H1 (cell line): ENCODE data around the gene GLTPD2. TPM values are rescaled to one million over a fixed set of nuclear protein-coding genes. Genes with fewer than 3 reads are reported as not detected.

Experiments
- CTCF ChIA-PET: fragments of 300-600 bp; sonication (Branson Sonifier 250); formaldehyde crosslinking; loops from one replicate; lab custom pipeline; 2021; ENCODE audit not compliant: partially characterized antibody; lab: Charles Lee
- POLR2A ChIA-PET: fragments of 300-600 bp; sonication (Branson Sonifier 250); formaldehyde crosslinking; loops from one replicate; lab custom pipeline; 2021; ENCODE audit warnings: inconsistent platforms; ENCODE audit not compliant: partially characterized antibody; lab: Charles Lee
- DNase-seq, 2 experiments: peaks; one replicate each; pipeline versions ENCODE4 v3.0.0 to v3.0.0-alpha.2; 2010 to 2022; ENCODE audit warnings: low spot score in 2 of 2, low read depth in 1 of 2, mixed read lengths in 1 of 2
- FAIRE-seq: peaks from 2 replicates; lab custom pipeline; 2011; peaks lifted over from hg19 to GRCh38; lab: Jason Lieb, UNC
- H2AFZ ChIP-seq: 2 replicates; pipeline ENCODE4 v1.8.1; 2012; ENCODE audit warnings: low read length, inconsistent platforms
- H2AK5ac ChIP-seq: 2 replicates; pipeline ENCODE4 v1.6.1; 2013; ENCODE audit warnings: low read depth, low read length
- H2BK120ac ChIP-seq: replicated peaks from 2 replicates; pipeline ENCODE3; 2013; ENCODE audit warnings: low read depth, low read length, inconsistent platforms
- H2BK12ac ChIP-seq: 2 replicates; pipeline ENCODE4 v1.6.1; 2013; ENCODE audit warnings: low read depth, low read length
- H2BK15ac ChIP-seq: 2 replicates; pipeline ENCODE4 v1.6.1; 2013; ENCODE audit warnings: low read length
- H2BK20ac ChIP-seq: 2 replicates; pipeline ENCODE4 v1.6.1; 2013; ENCODE audit warnings: low read length
- H2BK5ac ChIP-seq: 2 replicates; pipeline ENCODE4 v1.6.1; 2013; ENCODE audit warnings: low read depth, low read length
- H3K14ac ChIP-seq: 2 replicates; pipeline ENCODE4 v1.6.1; 2013; ENCODE audit warnings: inconsistent platforms; ENCODE audit not compliant: insufficient read length
- H3K18ac ChIP-seq: 2 replicates; pipeline ENCODE4 v1.6.1; 2013; ENCODE audit warnings: low read length; ENCODE audit errors: extremely low read depth
- H3K23ac ChIP-seq: 2 replicates; pipeline ENCODE4 v1.6.1; 2013; ENCODE audit warnings: inconsistent platforms; ENCODE audit not compliant: insufficient read length
- H3K23me2 ChIP-seq: 2 replicates; pipeline ENCODE4 v1.6.1; 2013; ENCODE audit warnings: low read depth, low read length
- H3K27ac ChIP-seq: 2 replicates; pipeline ENCODE4 v1.6.1; 2011; ENCODE audit warnings: low read depth, low read length, inconsistent platforms
- H3K27me3 ChIP-seq, 4 experiments: replicated peaks in 1 of 4; 1 replicate in 1 of 4; 2 replicates in 3 of 4; pipeline versions ENCODE4 v1.6.1 to v1.8.1; 2011 to 2013; ENCODE audit warnings: low read length in 3 of 4, mild to moderate bottlenecking in 3 of 4, inconsistent platforms in 2 of 4, mixed read lengths in 2 of 4, moderate library complexity in 1 of 4; ENCODE audit not compliant: control insufficient read depth in 3 of 4, insufficient read depth in 3 of 4; ENCODE audit errors: extremely low read depth in 1 of 4
- H3K36me3 ChIP-seq, 4 experiments: 2 replicates each; pipeline versions ENCODE4 v1.6.1 to v1.8.1; 2011 to 2013; ENCODE audit warnings: mild to moderate bottlenecking in 4 of 4, low read length in 3 of 4, moderate library complexity in 2 of 4, control low read depth in 1 of 4, inconsistent platforms in 1 of 4; ENCODE audit not compliant: insufficient read depth in 4 of 4, control insufficient read depth in 2 of 4
- H3K4ac ChIP-seq: replicated peaks from 2 replicates; pipeline ENCODE3; 2013; ENCODE audit warnings: low read length, low read depth, mixed read lengths, inconsistent platforms; ENCODE audit not compliant: insufficient read length
- H3K4me1 ChIP-seq, 4 experiments: replicated peaks in 1 of 4; 1 replicate in 1 of 4; 2 replicates in 3 of 4; pipeline versions ENCODE4 v1.6.1 to v1.8.1; 2011 to 2013; ENCODE audit warnings: low read length in 3 of 4, inconsistent platforms in 2 of 4, mixed read lengths in 1 of 4; ENCODE audit not compliant: insufficient read depth in 4 of 4, control insufficient read depth in 3 of 4
- H3K4me2 ChIP-seq, 2 experiments: 2 replicates each; pipeline versions ENCODE4 v1.6.1 to v1.8.1; 2011 to 2013; ENCODE audit warnings: low read depth in 2 of 2, low read length in 2 of 2, control low read depth in 1 of 2, inconsistent platforms in 1 of 2, mild to moderate bottlenecking in 1 of 2; ENCODE audit not compliant: insufficient read depth in 1 of 2
- H3K4me3 ChIP-seq, 4 experiments: fragments of 200-600, 300-600 bp in 1 of 4; sonication (generic), shearing (Covaris generic), sonication (Bioruptor Twin) in 1 of 4; 2 replicates each; pipeline versions ENCODE4 v1.5.1 to v1.8.1; 2011 to 2016; ENCODE audit warnings: low read length in 4 of 4, low read depth in 3 of 4, control low read depth in 2 of 4, inconsistent platforms in 2 of 4, mild to moderate bottlenecking in 2 of 4, mixed read lengths in 1 of 4, moderate library complexity in 1 of 4; ENCODE audit not compliant: insufficient read depth in 2 of 4; ENCODE audit errors: extremely low read depth in 1 of 4
- H3K56ac ChIP-seq: replicated peaks from 2 replicates; pipeline ENCODE3; 2013; ENCODE audit warnings: low read depth, mild to moderate bottlenecking, mixed read lengths, low read length, inconsistent platforms; ENCODE audit not compliant: insufficient read length
- H3K79me1 ChIP-seq: 2 replicates; pipeline ENCODE4 v1.6.1; 2013; ENCODE audit warnings: low read depth, low read length, control low read depth
- H3K79me2 ChIP-seq, 2 experiments: 2 replicates each; pipeline versions ENCODE4 v1.6.1 to v1.8.1; 2012 to 2013; ENCODE audit warnings: low read length in 2 of 2, mild to moderate bottlenecking in 2 of 2, inconsistent platforms in 1 of 2; ENCODE audit not compliant: insufficient read depth in 2 of 2, control insufficient read depth in 1 of 2
- H3K9ac ChIP-seq, 4 experiments: replicated peaks in 1 of 4; 1 replicate in 1 of 4; 2 replicates in 3 of 4; pipeline versions ENCODE4 v1.6.1 to v1.8.1; 2011 to 2013; ENCODE audit warnings: low read depth in 3 of 4, low read length in 3 of 4, control low read depth in 2 of 4, mild to moderate bottlenecking in 2 of 4, moderate library complexity in 2 of 4, inconsistent platforms in 1 of 4; ENCODE audit errors: extremely low read depth in 1 of 4
- H3K9me3 ChIP-seq, 2 experiments: 2 replicates each; pipeline versions ENCODE4 v1.6.1 to v1.8.1; 2012 to 2013; ENCODE audit warnings: mild to moderate bottlenecking in 2 of 2, moderate library complexity in 2 of 2, control low read depth in 1 of 2, inconsistent platforms in 1 of 2, low read depth in 1 of 2, low read length in 1 of 2, mixed read lengths in 1 of 2; ENCODE audit not compliant: insufficient read depth in 2 of 2
- H4K20me1 ChIP-seq, 2 experiments: replicated peaks in 1 of 2; 2 replicates each; pipeline versions ENCODE3 to v1.8.1; 2011 to 2013; ENCODE audit warnings: inconsistent platforms in 2 of 2, low read length in 2 of 2, mild to moderate bottlenecking in 1 of 2; ENCODE audit not compliant: insufficient read depth in 2 of 2, control insufficient read depth in 1 of 2
- H4K5ac ChIP-seq: 2 replicates; pipeline ENCODE4 v1.6.1; 2013; ENCODE audit warnings: low read length, low read depth, mixed read lengths, inconsistent platforms; ENCODE audit not compliant: insufficient read length
- H4K8ac ChIP-seq: 2 replicates; pipeline ENCODE4 v1.8.0; 2013; ENCODE audit warnings: mild to moderate bottlenecking, moderate library complexity, low read length, inconsistent platforms; ENCODE audit not compliant: insufficient read depth; ENCODE audit errors: extremely low read depth
- H4K91ac ChIP-seq: replicated peaks from 2 replicates; pipeline ENCODE3; 2013; ENCODE audit warnings: low read length, mixed read lengths, inconsistent platforms; ENCODE audit not compliant: insufficient read length
- ATF2 ChIP-seq: IDR thresholded peaks from 2 replicates; pipeline ENCODE4 v1.6.1; 2012; ENCODE audit warnings: low read length, inconsistent platforms
- BACH1 ChIP-seq: IDR thresholded peaks from 2 replicates; pipeline ENCODE4 v1.6.1; 2012; ENCODE audit warnings: low read length, improper control_type of control experiment
- CREB1 ChIP-seq: IDR thresholded peaks from 2 replicates; pipeline ENCODE4 v1.6.1; 2012; ENCODE audit warnings: inconsistent platforms
- CTBP2 ChIP-seq: IDR thresholded peaks from 2 replicates; pipeline ENCODE4 v1.7.0; 2011; ENCODE audit warnings: borderline replicate concordance, mild to moderate bottlenecking, moderate library complexity, mixed read lengths, low read length; ENCODE audit not compliant: insufficient read depth, insufficient read length
- EGR1 ChIP-seq: IDR thresholded peaks from 2 replicates; pipeline ENCODE4 v1.6.1; 2011; ENCODE audit warnings: low read depth, low read length, borderline replicate concordance
- GTF2F1 ChIP-seq: IDR thresholded peaks from 2 replicates; pipeline ENCODE4 v1.6.1; 2012; ENCODE audit warnings: low read depth, low read length, improper control_type of control experiment, borderline replicate concordance
- POU5F1 ChIP-seq: IDR thresholded peaks from 2 replicates; pipeline ENCODE4 v1.6.1; 2011; ENCODE audit warnings: low read depth, mild to moderate bottlenecking, low read length, moderate library complexity
- RNF2 ChIP-seq: fragments of 200-900, 300-1000 bp; sonication (generic); IDR thresholded peaks from 2 replicates; pipeline ENCODE4 v1.7.1; 2016; ENCODE audit warnings: borderline replicate concordance, low read depth, mild to moderate bottlenecking, antibody characterized with exemption, low read length; ENCODE audit not compliant: poor library complexity, severe bottlenecking; ENCODE audit errors: missing control alignments
- SAP30 ChIP-seq: fragments of 300-600 bp; sonication (generic); IDR thresholded peaks from 2 replicates; pipeline ENCODE4 v1.7.1; 2012; ENCODE audit warnings: low read length, moderate library complexity, mild to moderate bottlenecking, inconsistent platforms; ENCODE audit not compliant: insufficient read depth, insufficient replicate concordance
- SP4 ChIP-seq: IDR thresholded peaks from 2 replicates; pipeline ENCODE4 v1.6.1; 2012; ENCODE audit warnings: low read length, inconsistent platforms
- TAF1 ChIP-seq: IDR thresholded peaks from 2 replicates; pipeline ENCODE4 v1.6.1; 2011; ENCODE audit warnings: mild to moderate bottlenecking, low read depth, low read length
- TEAD4 ChIP-seq: IDR thresholded peaks from 2 replicates; pipeline ENCODE4 v1.6.1; 2012; ENCODE audit warnings: low read depth, low read length, inconsistent platforms, mixed read lengths
- ZNF274 ChIP-seq: IDR thresholded peaks from 2 replicates; pipeline ENCODE4 v1.7.0; 2012; ENCODE audit warnings: low read length, borderline replicate concordance; ENCODE audit errors: extremely low read depth
- WGBS, 2 experiments: shearing (Covaris generic) in 1 of 2; methylation state at CpG; one replicate each; pipeline versions ENCODE4 v1.1.6 to v1.1.7; 2013 to 2015; ENCODE audit warnings: low lambda C conversion rate in 2 of 2, mixed read lengths in 2 of 2, inconsistent platforms in 1 of 2, low coverage in 1 of 2, missing lambda C conversion rate in 1 of 2; ENCODE audit not compliant: insufficient replicate concordance in 2 of 2, insufficient coverage in 1 of 2, insufficient read length in 1 of 2; ENCODE audit errors: extremely low coverage in 1 of 2, missing lambda C conversion rate in 1 of 2; 5-methylcytosine and 5-hydroxymethylcytosine counted together
- polyA plus RNA-seq, 7 experiments: library from polyadenylated mRNA; depleted of rRNA in 3 of 7; stranded (reverse) in 5 of 7; unstranded in 2 of 7; fragments of >200 nt in 5 of 7; fragments of 200-250 nt in 2 of 7; gene quantifications; 1 replicate in 5 of 7; 2 replicates in 1 of 7; 4 replicates in 1 of 7; pipeline versions ENCODE4 v1.2.1 to v1.2.3, GENCODE V29; 2011 to 2013; ENCODE audit warnings: missing spikeins in 2 of 7, mixed read lengths in 2 of 7
- total RNA-seq: library from RNA; stranded (reverse); fragmentation: NEBNext Ultra II Directional; extraction: Animal tissue kit (Norgen Biotek cat#: 25700); gene quantifications from 2 replicates; pipeline ENCODE4 v1.2.1, GENCODE V29; 2021

The GLTPD2 gene
- total and polyA plus RNA-seq, 2 of the 8 experiments (the other 6 are each of a cell fraction or from before 2014, with no cell fraction given): not detected

DNA sequence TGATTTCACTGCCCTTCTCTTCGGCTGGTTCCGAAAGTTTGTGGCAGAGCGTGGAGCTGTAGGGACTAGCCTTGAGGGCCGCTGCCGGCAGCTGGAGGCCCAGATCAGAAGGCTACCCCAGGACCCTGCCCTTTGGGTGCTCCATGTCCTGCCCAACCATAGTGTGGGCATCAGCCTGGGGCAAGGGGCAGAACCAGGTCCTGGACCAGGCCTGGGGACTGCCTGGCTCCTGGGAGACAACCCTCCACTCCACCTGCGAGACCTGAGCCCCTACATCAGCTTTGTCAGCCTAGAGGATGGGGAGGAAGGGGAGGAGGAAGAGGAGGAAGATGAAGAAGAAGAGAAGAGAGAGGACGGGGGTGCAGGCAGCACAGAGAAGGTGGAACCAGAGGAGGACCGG is 48.2 kb upstream of the GLTPD2 start:
- H2BK5ac ChIP-seq: no peak overlapping the region
- no peak overlapping the region for H3K23ac ChIP-seq
- peaks cover 0 to 10% (median 7%) of the 10 kb centered on the region in 4 experiments; a peak in 5 of 7 replicates for H3K4me1 ChIP-seq
- H3K9ac ChIP-seq: no peak overlapping the region
- H3K9me3 ChIP-seq: no peaks in the 10 kb centered on the region; a peak in 1 of 4 replicates
- H2AFZ ChIP-seq: no peak overlapping the region
- H2BK15ac ChIP-seq: no peak overlapping the region
- CTCF ChIA-PET: no interaction called here
- WGBS, 2 experiments: 92% methylated on average over 7 of the region's 8 CpGs; no CpG with 5 or more reads in 1 of the 2 experiments
- H3K14ac ChIP-seq: no peak overlapping the region
- peaks cover 19% of the 10 kb centered on the region; the same call in 1 of the 2 replicates for H3K23me2 ChIP-seq
- H3K4ac ChIP-seq: no peak overlapping the region
- POLR2A ChIA-PET: no interaction called here
- H3K79me1 ChIP-seq: no peaks in the 10 kb centered on the region
- H4K5ac ChIP-seq: no peak overlapping the region
- no peak overlapping the region for H3K18ac ChIP-seq
- DNase-seq (no peak), FAIRE-seq (no peak)
- H3K4me2 ChIP-seq: no peak overlapping the region; a peak in 1 of 4 replicates
- H3K56ac ChIP-seq: no peak overlapping the region
- H4K8ac ChIP-seq: no peak overlapping the region
- H3K27ac ChIP-seq: no peak overlapping the region
- no peak overlapping the region for H4K91ac ChIP-seq
- H3K4me3 ChIP-seq: no peak overlapping the region
- H2BK120ac ChIP-seq: no peak overlapping the region
- H4K20me1 ChIP-seq: no peaks in the 10 kb centered on the region
- H2AK5ac ChIP-seq: no peak overlapping the region
- H2BK12ac ChIP-seq: no peak overlapping the region
- H3K79me2 ChIP-seq: no peaks in the 10 kb centered on the region
- H2BK20ac ChIP-seq: no peak overlapping the region
- H3K27me3 ChIP-seq: peaks cover 29 to 64% (median 49%) of the 10 kb centered on the region in 4 experiments
- no peaks in the 10 kb centered on the region; a peak in 1 of 8 replicates for H3K36me3 ChIP-seq
- no peak for TF ChIP-seq GTF2F1
- TF ChIP-seq TEAD4: no peak
- TF ChIP-seq CREB1: no peak
- TF ChIP-seq EGR1: no peak
- no peak for TF ChIP-seq BACH1
- no peak for TF ChIP-seq ATF2
- no peak for TF ChIP-seq TAF1
- TF ChIP-seq SP4: no peak
- TF ChIP-seq ZNF274: no peak
- no peak for TF ChIP-seq POU5F1
- TF ChIP-seq RNF2: no peak
- TF ChIP-seq SAP30: no peak
- no peak for TF ChIP-seq CTBP2
